ENCODE measurements around the gene NEO1.

DNA sequence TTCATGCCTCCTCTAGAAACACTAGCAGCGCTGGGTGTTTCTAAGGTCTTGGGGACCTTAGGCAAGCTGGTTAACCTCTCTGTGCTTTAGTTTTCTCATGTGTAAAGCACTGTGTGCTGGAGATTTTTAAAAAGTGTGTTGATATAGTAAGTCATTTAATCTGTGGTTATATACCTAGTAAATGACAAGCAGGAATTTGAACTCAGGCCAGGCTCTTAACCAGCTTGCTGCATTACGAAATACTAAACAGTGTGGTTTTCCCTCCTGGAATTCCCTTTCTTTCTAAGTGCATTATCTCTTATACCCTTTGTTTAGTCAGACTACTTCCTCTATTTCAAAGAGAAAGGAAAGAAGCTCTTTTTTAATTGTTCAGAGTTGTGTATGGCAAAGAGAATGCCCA lies 26.5 kb downstream of the NEO1 start:
- TF ChIP-seq, protein P1, sequence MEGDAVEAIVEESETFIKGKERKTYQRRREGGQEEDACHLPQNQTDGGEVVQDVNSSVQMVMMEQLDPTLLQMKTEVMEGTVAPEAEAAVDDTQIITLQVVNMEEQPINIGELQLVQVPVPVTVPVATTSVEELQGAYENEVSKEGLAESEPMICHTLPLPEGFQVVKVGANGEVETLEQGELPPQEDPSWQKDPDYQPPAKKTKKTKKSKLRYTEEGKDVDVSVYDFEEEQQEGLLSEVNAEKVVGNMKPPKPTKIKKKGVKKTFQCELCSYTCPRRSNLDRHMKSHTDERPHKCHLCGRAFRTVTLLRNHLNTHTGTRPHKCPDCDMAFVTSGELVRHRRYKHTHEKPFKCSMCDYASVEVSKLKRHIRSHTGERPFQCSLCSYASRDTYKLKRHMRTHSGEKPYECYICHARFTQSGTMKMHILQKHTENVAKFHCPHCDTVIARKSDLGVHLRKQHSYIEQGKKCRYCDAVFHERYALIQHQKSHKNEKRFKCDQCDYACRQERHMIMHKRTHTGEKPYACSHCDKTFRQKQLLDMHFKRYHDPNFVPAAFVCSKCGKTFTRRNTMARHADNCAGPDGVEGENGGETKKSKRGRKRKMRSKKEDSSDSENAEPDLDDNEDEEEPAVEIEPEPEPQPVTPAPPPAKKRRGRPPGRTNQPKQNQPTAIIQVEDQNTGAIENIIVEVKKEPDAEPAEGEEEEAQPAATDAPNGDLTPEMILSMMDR (IDR thresholded peaks at IDR 0.05): no peak
- TF ChIP-seq POLR2A (IDR thresholded peaks at IDR 0.05): no peak
